HepG2 (cell line): ENCODE measurements around the gene HERC5. TPM values are rescaled to one million over a fixed set of nuclear protein-coding genes. Genes with fewer than 3 reads are reported as not detected.

Experiments
- ATRX ChIP-seq: sonication (generic); formaldehyde crosslinking; IDR thresholded peaks from 2 replicates; pipeline ENCODE4 v1.4.0; 2020; ENCODE audit warnings: missing genetic modification reagents, borderline replicate concordance
- ESRRA ChIP-seq: sonication (generic); formaldehyde crosslinking; IDR thresholded peaks from 2 replicates; pipeline ENCODE4 v1.5.1; 2020; ENCODE audit warnings: mild to moderate bottlenecking, low read depth, missing genetic modification reagents
- FOSL1 ChIP-seq: sonication (generic); formaldehyde crosslinking; IDR thresholded peaks from 2 replicates; pipeline ENCODE4 v1.9.0; 2021; ENCODE audit warnings: missing genetic modification reagents, borderline replicate concordance
- HNRNPUL1 ChIP-seq: fragments of 200-400 bp; formaldehyde crosslinking; IDR thresholded peaks from 2 replicates; pipeline ENCODE4 v1.6.1; 2017; ENCODE audit warnings: low read depth, mild to moderate bottlenecking, low read length, moderate library complexity
- HOXD1 ChIP-seq: sonication (generic); formaldehyde crosslinking; IDR thresholded peaks from 2 replicates; pipeline ENCODE4 v1.5.0; 2020; ENCODE audit warnings: missing genetic modification reagents
- ISX ChIP-seq: sonication (generic); formaldehyde crosslinking; conservative IDR thresholded peaks from 2 replicates; pipeline ENCODE4 v1.5.0; 2020; ENCODE audit warnings: missing genetic modification reagents
- MIER2 ChIP-seq: IDR thresholded peaks from 2 replicates; pipeline ENCODE4 v1.6.1; 2016; ENCODE audit warnings: missing biosample characterization, missing genetic modification reagents
- SAFB2 ChIP-seq: sonication (generic); formaldehyde crosslinking; IDR thresholded peaks from 2 replicates; pipeline ENCODE4 v1.5.1; 2020; ENCODE audit warnings: missing genetic modification reagents, low read depth, mild to moderate bottlenecking, borderline replicate concordance
- SMC3 ChIP-seq: IDR thresholded peaks from 2 replicates; pipeline ENCODE4 v1.6.1; 2011; ENCODE audit warnings: low read length, improper control_type of control experiment
- ZNF343 ChIP-seq: sonication (generic); formaldehyde crosslinking; IDR thresholded peaks from 2 replicates; pipeline ENCODE4 v1.4.0; 2020; ENCODE audit warnings: mild to moderate bottlenecking, missing genetic modification reagents
- ZNF503 ChIP-seq: sonication (generic); formaldehyde crosslinking; IDR thresholded peaks from 2 replicates; pipeline ENCODE4 v1.4.0; 2020; ENCODE audit warnings: missing genetic modification reagents
- polyA plus RNA-seq, 8 experiments: library from polyadenylated mRNA; depleted of rRNA in 3 of 8; stranded (reverse) in 7 of 8; unstranded in 1 of 8; fragments of >200 nt; fragmentation: Illumina TruSeq in 4 of 8; extraction: Trizol in 4 of 8; gene quantifications; 2 replicates each; pipeline versions ENCODE4 v1.2.1 to v1.2.3, GENCODE V29; 2011 to 2016; ENCODE audit warnings: low read depth in 4 of 8, missing spikeins in 1 of 8, mixed read lengths in 1 of 8; ENCODE audit not compliant: insufficient read depth in 1 of 8
- total RNA-seq, 5 experiments: library from RNA; depleted of rRNA; stranded (reverse); fragments of >200 nt; fragmentation: Illumina TruSeq; extraction: Trizol; gene quantifications; 2 replicates each; pipeline ENCODE4 v1.2.3, GENCODE V29; 2016; ENCODE audit warnings: low read depth in 1 of 5
- TF ChIP-seq, protein P1 (sequence below): sonication (generic); formaldehyde crosslinking; IDR thresholded peaks from 2 replicates; pipeline ENCODE4 v1.4.0; 2020; ENCODE audit warnings: missing genetic modification reagents, mild to moderate bottlenecking, borderline replicate concordance
- TF ChIP-seq, protein P2 (sequence below): sonication (generic); formaldehyde crosslinking; IDR thresholded peaks from 2 replicates; pipeline ENCODE4 v1.4.0; 2020; ENCODE audit warnings: missing genetic modification reagents
- TF ChIP-seq, protein P3 (sequence below): sonication (generic); formaldehyde crosslinking; IDR thresholded peaks from 2 replicates; pipeline ENCODE4 v1.8.0; 2022; ENCODE audit warnings: mild to moderate bottlenecking, missing genetic modification reagents, borderline replicate concordance
- TF ChIP-seq, protein P4 (sequence below): sonication (generic); formaldehyde crosslinking; IDR thresholded peaks from 2 replicates; pipeline ENCODE4 v1.5.0; 2020; ENCODE audit warnings: mild to moderate bottlenecking, missing genetic modification reagents, borderline replicate concordance

Gene HERC5
- total and polyA plus RNA-seq, 2 of the 13 experiments (the other 11 are each of a cell fraction or from before 2014, with no cell fraction given) = 0.13 to 0.33 TPM

DNA sequence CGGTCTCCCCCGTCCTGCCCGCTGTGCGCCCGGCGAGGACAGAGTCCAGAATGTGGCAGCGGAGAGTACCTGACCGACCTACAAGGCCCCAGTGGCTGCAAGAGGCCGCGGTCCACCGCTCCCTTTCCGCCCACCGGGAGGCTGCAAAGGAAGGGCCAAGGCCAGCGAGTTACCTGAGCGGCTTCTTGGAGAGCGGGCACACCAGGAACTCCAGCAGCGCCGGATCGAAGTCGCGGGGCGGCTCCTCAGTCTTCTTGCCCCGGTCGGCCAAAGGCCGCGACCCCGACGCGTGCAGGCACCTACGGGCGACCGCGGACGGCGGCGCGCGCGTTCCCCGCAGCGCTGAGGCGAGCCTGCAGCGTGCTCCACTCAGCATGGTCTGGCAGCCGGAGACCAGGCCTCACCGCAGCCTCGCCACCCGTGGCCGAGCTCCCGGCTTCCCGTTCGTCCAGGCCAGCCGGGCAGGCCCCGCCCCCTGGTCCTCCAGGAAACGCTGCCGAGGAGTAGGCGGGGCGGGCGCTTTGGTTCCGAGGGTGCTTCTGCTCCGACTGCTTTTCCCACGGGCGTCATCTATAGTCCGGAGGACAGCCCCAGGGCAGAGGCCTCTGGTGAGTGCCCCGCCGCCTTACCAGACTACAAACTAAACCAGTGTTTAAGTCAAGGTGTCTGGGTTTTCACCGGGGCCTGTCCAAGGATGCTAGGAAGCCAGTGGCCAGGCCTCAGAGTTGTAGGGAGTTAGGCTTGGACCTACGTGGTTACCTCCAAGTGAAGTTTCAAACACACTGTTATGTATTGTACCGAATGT is 66.6 kb downstream of the HERC5 start, which contains the start of gene PYURF (continued):
- TF ChIP-seq, protein P1, sequence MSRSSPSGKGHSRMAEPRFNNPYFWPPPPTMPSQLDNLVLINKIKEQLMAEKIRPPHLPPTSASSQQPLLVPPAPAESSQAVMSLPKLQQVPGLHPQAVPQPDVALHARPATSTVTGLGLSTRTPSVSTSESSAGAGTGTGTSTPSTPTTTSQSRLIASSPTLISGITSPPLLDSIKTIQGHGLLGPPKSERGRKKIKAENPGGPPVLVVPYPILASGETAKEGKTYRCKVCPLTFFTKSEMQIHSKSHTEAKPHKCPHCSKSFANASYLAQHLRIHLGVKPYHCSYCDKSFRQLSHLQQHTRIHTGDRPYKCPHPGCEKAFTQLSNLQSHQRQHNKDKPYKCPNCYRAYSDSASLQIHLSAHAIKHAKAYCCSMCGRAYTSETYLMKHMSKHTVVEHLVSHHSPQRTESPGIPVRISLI (CRISPR knock-in tag) = no peak
- TF ChIP-seq, protein P2, sequence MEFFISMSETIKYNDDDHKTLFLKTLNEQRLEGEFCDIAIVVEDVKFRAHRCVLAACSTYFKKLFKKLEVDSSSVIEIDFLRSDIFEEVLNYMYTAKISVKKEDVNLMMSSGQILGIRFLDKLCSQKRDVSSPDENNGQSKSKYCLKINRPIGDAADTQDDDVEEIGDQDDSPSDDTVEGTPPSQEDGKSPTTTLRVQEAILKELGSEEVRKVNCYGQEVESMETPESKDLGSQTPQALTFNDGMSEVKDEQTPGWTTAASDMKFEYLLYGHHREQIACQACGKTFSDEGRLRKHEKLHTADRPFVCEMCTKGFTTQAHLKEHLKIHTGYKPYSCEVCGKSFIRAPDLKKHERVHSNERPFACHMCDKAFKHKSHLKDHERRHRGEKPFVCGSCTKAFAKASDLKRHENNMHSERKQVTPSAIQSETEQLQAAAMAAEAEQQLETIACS = peak; percentile 81
- TF ChIP-seq HNRNPUL1 = no peak
- no peak for TF ChIP-seq ATRX (CRISPR knock-in tag)
- TF ChIP-seq MIER2 = no peak
- no peak for TF ChIP-seq SMC3
- TF ChIP-seq, protein P3, sequence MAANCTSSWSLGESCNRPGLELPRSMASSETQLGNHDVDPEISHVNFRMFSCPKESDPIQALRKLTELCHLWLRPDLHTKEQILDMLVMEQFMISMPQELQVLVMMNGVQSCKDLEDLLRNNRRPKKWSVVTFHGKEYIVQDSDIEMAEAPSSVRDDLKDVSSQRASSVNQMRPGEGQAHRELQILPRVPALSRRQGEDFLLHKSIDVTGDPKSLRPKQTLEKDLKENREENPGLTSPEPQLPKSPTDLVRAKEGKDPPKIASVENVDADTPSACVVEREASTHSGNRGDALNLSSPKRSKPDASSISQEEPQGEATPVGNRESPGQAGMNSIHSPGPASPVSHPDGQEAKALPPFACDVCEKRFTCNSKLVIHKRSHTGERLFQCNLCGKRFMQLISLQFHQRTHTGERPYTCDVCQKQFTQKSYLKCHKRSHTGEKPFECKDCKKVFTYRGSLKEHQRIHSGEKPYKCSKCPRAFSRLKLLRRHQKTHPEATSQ = no peak; the same call in 1 of the 2 replicates
- peak; percentile 80; the same call in 1 of the 2 replicates for TF ChIP-seq HOXD1 (CRISPR knock-in tag)
- no peak; the same call in none of the 2 replicates for TF ChIP-seq SAFB2 (CRISPR knock-in tag)
- TF ChIP-seq ISX (CRISPR knock-in tag) = 0 out of 2 replicates have a peak, but pooled peaks have one; percentile 19
- TF ChIP-seq ZNF503 (CRISPR knock-in tag) = 0 out of 2 replicates have a peak, but pooled peaks have one; percentile 53
- peak; percentile 9; the same call in 1 of the 2 replicates for TF ChIP-seq FOSL1 (CRISPR knock-in tag)
- TF ChIP-seq ZNF343 (CRISPR knock-in tag) = no peak
- TF ChIP-seq ESRRA = peak; percentile 85
- TF ChIP-seq, protein P4, sequence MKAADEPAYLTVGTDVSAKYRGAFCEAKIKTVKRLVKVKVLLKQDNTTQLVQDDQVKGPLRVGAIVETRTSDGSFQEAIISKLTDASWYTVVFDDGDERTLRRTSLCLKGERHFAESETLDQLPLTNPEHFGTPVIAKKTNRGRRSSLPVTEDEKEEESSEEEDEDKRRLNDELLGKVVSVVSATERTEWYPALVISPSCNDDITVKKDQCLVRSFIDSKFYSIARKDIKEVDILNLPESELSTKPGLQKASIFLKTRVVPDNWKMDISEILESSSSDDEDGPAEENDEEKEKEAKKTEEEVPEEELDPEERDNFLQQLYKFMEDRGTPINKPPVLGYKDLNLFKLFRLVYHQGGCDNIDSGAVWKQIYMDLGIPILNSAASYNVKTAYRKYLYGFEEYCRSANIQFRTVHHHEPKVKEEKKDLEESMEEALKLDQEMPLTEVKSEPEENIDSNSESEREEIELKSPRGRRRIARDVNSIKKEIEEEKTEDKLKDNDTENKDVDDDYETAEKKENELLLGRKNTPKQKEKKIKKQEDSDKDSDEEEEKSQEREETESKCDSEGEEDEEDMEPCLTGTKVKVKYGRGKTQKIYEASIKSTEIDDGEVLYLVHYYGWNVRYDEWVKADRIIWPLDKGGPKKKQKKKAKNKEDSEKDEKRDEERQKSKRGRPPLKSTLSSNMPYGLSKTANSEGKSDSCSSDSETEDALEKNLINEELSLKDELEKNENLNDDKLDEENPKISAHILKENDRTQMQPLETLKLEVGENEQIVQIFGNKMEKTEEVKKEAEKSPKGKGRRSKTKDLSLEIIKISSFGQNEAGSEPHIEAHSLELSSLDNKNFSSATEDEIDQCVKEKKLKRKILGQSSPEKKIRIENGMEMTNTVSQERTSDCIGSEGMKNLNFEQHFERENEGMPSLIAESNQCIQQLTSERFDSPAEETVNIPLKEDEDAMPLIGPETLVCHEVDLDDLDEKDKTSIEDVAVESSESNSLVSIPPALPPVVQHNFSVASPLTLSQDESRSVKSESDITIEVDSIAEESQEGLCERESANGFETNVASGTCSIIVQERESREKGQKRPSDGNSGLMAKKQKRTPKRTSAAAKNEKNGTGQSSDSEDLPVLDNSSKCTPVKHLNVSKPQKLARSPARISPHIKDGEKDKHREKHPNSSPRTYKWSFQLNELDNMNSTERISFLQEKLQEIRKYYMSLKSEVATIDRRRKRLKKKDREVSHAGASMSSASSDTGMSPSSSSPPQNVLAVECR (CRISPR knock-in tag) = peak; percentile 97
